ENCODE measurements around the gene PABPN1. TPM values are rescaled to one million over a fixed set of nuclear protein-coding genes. Genes with fewer than 3 reads are reported as not detected.
A peak's percentile ranks its signal among the peaks of the same experiment; 100 is the strongest.

Gene PABPN1
- total RNA-seq, 1 donor = 44.8 TPM

DNA sequence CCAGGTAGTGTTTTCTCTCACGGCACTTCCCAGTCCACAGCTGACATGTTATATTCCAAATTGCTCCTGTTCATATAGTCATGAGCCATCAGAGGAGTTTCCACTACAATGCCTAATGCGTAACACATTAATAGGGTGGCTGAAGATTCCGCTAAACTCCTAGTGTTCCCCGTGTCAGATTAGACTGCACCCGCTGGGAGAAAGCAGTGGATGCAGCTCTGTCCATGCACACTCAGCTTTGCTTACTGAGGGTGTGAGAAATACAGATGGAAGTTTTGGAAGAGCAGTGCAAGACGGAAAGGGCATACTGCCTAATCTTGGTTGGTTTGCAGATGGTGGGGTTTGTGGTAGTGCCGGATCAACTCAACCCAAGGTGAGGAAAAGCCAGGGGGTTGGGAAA is 24.2 kb upstream of the PABPN1 start:
- H3K4me3 ChIP-seq (ENCODE audit: low read depth, low read length) = no peak overlapping the region
- TF ChIP-seq CTCF (IDR thresholded peaks at IDR 0.05; ENCODE audit: insufficient read depth, low read length) = no peak
- no peak for DNase-seq (ENCODE audit: low read depth)

DNA sequence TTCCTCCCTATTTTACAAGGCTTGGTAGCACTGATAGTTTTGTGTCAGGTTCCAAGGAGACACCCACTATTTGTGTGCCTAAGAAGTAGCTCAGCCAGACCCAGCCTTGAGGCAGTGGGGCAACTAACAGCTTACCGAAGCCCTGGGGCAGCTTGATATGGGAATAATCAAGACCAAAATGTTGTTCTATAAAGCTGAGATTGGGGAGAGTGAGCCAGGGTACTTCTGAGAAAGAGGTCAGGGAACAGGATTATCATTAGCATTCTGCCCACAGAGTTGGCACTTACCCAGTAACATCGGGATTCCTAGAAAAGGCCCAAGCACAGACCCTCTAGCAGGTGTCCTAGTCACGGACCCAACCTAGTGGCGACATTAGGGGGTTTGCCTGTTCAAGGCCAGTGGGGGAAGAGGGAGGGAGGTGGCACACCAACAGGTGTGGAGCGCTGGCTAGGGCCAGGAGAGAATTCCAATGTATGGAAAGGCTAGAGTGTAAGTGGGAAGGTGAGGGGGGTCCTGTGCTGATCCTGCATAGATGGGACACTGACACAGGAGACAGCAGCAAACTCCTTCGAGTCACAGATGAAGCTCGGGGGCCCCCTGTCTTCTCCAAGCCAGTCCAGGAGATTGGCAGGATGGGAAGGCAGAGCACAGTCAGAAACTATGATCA is 23.5 kb upstream of the PABPN1 start:
- no peak overlapping the region for H3K4me3 ChIP-seq (ENCODE audit: low read depth, low read length)
- no peak for DNase-seq (ENCODE audit: low read depth)
- no peak for TF ChIP-seq CTCF (IDR thresholded peaks at IDR 0.05; ENCODE audit: insufficient read depth, low read length)

DNA sequence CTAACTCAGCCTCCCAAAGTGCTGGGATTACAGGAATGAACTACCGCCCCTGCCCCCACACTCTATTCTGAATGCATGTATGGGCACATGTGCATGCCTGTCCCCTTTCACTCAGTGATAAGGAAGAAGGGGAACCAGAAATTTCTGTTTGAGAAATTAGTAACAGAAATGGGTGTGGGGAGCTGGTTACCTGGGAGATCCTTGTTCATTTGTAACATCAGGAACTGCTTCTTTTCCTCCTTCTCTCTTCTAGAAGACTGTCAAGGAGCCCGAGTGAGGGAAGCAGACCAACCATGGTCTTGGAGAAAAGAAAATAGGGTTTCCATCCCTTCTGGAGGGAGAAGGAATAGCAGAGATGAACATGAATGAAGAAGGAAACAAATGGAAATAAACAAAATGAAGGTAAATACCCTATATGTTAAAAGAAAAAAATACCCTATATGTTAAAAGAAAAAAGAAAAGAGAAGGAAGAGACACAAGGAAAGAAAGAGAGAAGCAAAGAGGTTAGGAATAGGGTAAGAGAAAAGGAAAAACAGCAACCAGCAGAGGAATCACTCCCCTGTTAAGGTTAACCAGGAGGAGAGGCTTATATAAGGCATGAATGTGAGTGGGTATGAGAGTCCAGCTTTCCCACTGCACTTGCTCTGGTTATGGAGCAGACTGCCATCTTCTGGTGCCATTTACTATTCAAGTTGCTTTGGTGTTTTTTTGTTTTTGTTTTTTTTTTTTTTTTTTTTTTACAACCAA is 21.9 kb upstream of the PABPN1 start:
- peak; percentile 84 for DNase-seq (ENCODE audit: low read depth)
- TF ChIP-seq CTCF (IDR thresholded peaks at IDR 0.05; ENCODE audit: insufficient read depth, low read length) = peak; percentile 44
- H3K4me3 ChIP-seq (ENCODE audit: low read depth, low read length) = no peak overlapping the region

GRCh38 chr14:23299986-23300686 is 21.1 kb upstream of the PABPN1 start:
- TF ChIP-seq CTCF (IDR thresholded peaks at IDR 0.05; ENCODE audit: insufficient read depth, low read length) = no peak
- peak overlapping the region; percentile 95 for H3K4me3 ChIP-seq (ENCODE audit: low read depth, low read length)
- DNase-seq (ENCODE audit: low read depth) = no peak

GRCh38 chr14:23300687-23301223 is 20.5 kb upstream of the PABPN1 start:
- peak overlapping the region; percentile 95 for H3K4me3 ChIP-seq (ENCODE audit: low read depth, low read length)
- DNase-seq (ENCODE audit: low read depth) = no peak
- no peak for TF ChIP-seq CTCF (IDR thresholded peaks at IDR 0.05; ENCODE audit: insufficient read depth, low read length)

- DNase-seq (ENCODE audit: low read depth) = peak; percentile 97
- TF ChIP-seq CTCF (IDR thresholded peaks at IDR 0.05; ENCODE audit: insufficient read depth, low read length) = peak; percentile 65
- H3K4me3 ChIP-seq (ENCODE audit: low read depth, low read length) = peak overlapping the region; percentile 95
Observed at GRCh38 chr14:23301288-23301968, 19.8 kb upstream of the PABPN1 start.

Data from fibroblast of the aortic adventitia (primary cell).